GM12878 (cell line): ENCODE results near the gene PSRC1.

Source experiments
- ATF2 ChIP-seq: IDR thresholded peaks from 2 replicates; pipeline ENCODE4 v1.6.1; 2012; ENCODE audit warnings: low read length, inconsistent platforms
- BRCA1 ChIP-seq: IDR thresholded peaks from 2 replicates; pipeline ENCODE4 v1.6.1; 2011; ENCODE audit warnings: low read depth, low read length, improper control_type of control experiment
- CTCF ChIP-seq, 3 experiments: IDR thresholded peaks in 2 of 3; conservative IDR thresholded peaks in 1 of 3; 2 replicates each; pipeline ENCODE4 v1.5.1; 2011; ENCODE audit warnings: low read depth in 3 of 3, low read length in 3 of 3, mild to moderate bottlenecking in 3 of 3, control low read depth in 2 of 3, moderate library complexity in 2 of 3, inconsistent platforms in 1 of 3, mixed read lengths in 1 of 3; ENCODE audit not compliant: control insufficient read depth in 2 of 3, insufficient read depth in 1 of 3; ENCODE audit errors: extremely low read depth in 1 of 3
- GABPA ChIP-seq: IDR thresholded peaks from 2 replicates; pipeline ENCODE4 v1.6.1; 2014; ENCODE audit warnings: antibody characterized with exemption, low read depth, mild to moderate bottlenecking, inconsistent platforms
- NR2C2 ChIP-seq: IDR thresholded peaks from 2 replicates; pipeline ENCODE4 v1.6.1; 2011; ENCODE audit warnings: borderline replicate concordance, low read depth; ENCODE audit not compliant: control insufficient read depth, insufficient read length
- SMC3 ChIP-seq: IDR thresholded peaks from 2 replicates; pipeline ENCODE4 v1.6.1; 2011; ENCODE audit warnings: low read length, improper control_type of control experiment, borderline replicate concordance
- SRF ChIP-seq, 2 experiments: IDR thresholded peaks; 2 replicates each; pipeline ENCODE4 v1.6.1; 2011; ENCODE audit warnings: low read depth in 2 of 2, low read length in 2 of 2, mild to moderate bottlenecking in 1 of 2, moderate library complexity in 1 of 2
- ZNF274 ChIP-seq: IDR thresholded peaks from one replicate; pipeline ENCODE4 v1.8.0; 2011; ENCODE audit not compliant: insufficient read length, insufficient read depth

DNA sequence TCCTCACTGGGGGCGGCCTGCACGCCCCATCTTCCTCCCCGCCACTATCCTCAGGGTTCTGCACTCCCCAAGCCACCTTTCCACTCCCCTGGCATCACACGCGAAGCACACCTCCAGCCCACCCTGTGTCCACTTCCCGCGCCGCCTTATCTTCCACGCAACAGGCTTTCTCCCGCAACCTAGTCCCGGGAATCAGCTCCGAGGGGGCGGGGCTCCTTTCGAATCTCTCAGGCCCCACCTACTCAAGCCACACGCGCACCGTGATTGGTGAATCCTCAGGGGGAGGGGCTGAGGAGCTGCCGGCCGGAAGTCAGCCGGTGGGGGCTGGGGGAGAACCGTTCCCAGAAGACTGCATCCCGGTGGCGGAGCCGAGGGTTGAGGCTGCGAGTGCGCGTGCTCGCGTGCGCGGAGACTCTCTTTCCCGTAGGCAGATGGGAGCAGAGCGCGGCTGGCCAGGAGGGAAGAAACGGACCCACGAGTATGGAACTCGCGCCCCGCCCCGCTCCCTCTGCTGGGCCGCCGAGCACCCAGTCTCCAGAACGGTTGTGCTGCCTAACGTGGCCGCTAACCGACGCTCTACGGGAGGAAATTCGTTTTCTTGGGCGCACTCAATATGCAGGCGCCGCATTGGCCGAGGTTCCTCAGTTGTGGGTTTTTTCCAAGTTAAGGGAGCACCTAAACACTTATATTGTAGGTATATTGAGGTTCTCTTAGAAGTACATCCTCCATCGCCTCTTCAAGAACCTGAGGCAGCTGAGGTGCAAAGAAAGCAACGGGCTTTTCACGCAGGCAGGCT, at the start of gene PSRC1:
- TF ChIP-seq CTCF (IDR thresholded peaks at IDR 0.05 in 2 of 3, conservative IDR thresholded peaks at IDR 0.05 in 1 of 3; ENCODE audit: control insufficient read depth in 2 of 3, extremely low read depth in 1 of 3, insufficient read depth in 1 of 3, low read depth in 3 of 3, low read length in 3 of 3) (peak; percentile 51 to 61 (median 55)), ZNF274 (no peak), ATF2 (no peak), SMC3 (no peak; the same call in 1 of the 2 replicates), BRCA1 (no peak), SRF (IDR thresholded peaks at IDR 0.05; ENCODE audit: low read depth in 2 of 2, low read length in 2 of 2) (no peak), GABPA (no peak), NR2C2 (no peak)
